ENCODE results near the gene PLEKHF1. TPM values are rescaled to one million over a fixed set of nuclear protein-coding genes. Genes with fewer than 3 reads are reported as not detected.
"Not testable (repeated sequence)": the region's sequence is repeated elsewhere in the genome, so short reads cannot be mapped to it uniquely, and the experiment has no call there.

PLEKHF1 gene
- total RNA-seq, 4 donors from 2014 or later = 7.4 to 35.9 (median 19.7) TPM

DNA sequence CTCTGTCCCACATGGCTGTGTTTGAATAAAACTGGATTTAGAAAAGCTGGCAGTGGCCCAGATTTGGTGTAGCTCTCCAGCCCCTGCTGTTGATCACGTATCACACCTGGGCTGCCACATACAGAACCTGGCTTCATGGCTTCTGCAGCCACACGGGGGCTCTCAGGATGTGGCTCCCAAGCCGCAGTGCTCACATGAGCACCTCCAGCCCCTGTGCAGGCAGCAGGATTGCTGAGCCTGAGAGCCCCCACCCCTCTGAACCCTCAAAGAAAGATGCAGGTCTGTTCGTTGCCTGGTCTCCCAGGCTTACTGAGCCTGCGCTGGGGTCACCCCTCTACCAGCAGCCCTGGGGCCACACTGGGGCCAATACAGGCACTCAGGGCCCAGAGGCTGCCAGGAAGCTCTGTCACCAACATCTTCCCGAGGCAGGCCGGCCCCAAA lies 2.7 kb downstream of the PLEKHF1 start:
- intact Hi-C loops (cut with DNase I; ENCODE audit: low total_unique reads) = no loop called here
- H3K4me1 ChIP-seq = peaks cover 32 to 33% of the 10 kb centered on the region in 2 donors
- no peak for DNase-seq
- H3K9me3 ChIP-seq = no peaks in the 10 kb centered on the region
- H3K27me3 ChIP-seq = no peaks in the 10 kb centered on the region
- no peak overlapping the region for H3K4me3 ChIP-seq
- H3K27ac ChIP-seq = peak overlapping the region; percentile 96 to 97
- no peak for TF ChIP-seq POLR2A (IDR thresholded peaks at IDR 0.05)
- TF ChIP-seq, protein P1, sequence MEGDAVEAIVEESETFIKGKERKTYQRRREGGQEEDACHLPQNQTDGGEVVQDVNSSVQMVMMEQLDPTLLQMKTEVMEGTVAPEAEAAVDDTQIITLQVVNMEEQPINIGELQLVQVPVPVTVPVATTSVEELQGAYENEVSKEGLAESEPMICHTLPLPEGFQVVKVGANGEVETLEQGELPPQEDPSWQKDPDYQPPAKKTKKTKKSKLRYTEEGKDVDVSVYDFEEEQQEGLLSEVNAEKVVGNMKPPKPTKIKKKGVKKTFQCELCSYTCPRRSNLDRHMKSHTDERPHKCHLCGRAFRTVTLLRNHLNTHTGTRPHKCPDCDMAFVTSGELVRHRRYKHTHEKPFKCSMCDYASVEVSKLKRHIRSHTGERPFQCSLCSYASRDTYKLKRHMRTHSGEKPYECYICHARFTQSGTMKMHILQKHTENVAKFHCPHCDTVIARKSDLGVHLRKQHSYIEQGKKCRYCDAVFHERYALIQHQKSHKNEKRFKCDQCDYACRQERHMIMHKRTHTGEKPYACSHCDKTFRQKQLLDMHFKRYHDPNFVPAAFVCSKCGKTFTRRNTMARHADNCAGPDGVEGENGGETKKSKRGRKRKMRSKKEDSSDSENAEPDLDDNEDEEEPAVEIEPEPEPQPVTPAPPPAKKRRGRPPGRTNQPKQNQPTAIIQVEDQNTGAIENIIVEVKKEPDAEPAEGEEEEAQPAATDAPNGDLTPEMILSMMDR (IDR thresholded peaks at IDR 0.05) = no peak
- no peaks in the 10 kb centered on the region for H3K36me3 ChIP-seq

- Histone ChIP-seq H3K27ac (peak overlapping the region; percentile 36 to 96), H3K4me1 (peaks cover 21 to 28% of the 10 kb centered on the region in 2 donors), H3K4me3 (no peak overlapping the region), H3K36me3 (no peaks in the 10 kb centered on the region), H3K9me3 (no peaks in the 10 kb centered on the region), H3K27me3 (no peaks in the 10 kb centered on the region)
- TF ChIP-seq POLR2A (IDR thresholded peaks at IDR 0.05) = no peak
- TF ChIP-seq, protein P1 (IDR thresholded peaks at IDR 0.05) = no peak
- intact Hi-C loops (cut with DNase I; ENCODE audit: low total_unique reads) = no loop called here
- no peak for DNase-seq
These were observed 3.7 kb downstream of the PLEKHF1 start for GRCh38 chr19:29668746-29669609.

- Histone ChIP-seq H3K4me3 (no peak overlapping the region), H3K4me1 (peaks cover 12 to 24% of the 10 kb centered on the region in 2 donors), H3K27ac (no peak overlapping the region), H3K27me3 (no peaks in the 10 kb centered on the region), H3K36me3 (no peaks in the 10 kb centered on the region), H3K9me3 (no peaks in the 10 kb centered on the region)
- TF ChIP-seq POLR2A (IDR thresholded peaks at IDR 0.05) = no peak
- TF ChIP-seq, protein P1 (IDR thresholded peaks at IDR 0.05) = no peak
- DNase-seq = no peak
- intact Hi-C loops (cut with DNase I; ENCODE audit: low total_unique reads) = no loop called here
These were observed 5.0 kb downstream of the PLEKHF1 start for GRCh38 chr19:29670255-29670654.

- H3K4me3 ChIP-seq; intact Hi-C loops (cut with DNase I; ENCODE audit: low total_unique reads): not testable (repeated sequence)
- peaks cover 12 to 24% of the 10 kb centered on the region in 2 donors for H3K4me1 ChIP-seq
These were observed 5.7 kb downstream of the PLEKHF1 start for GRCh38 chr19:29671026-29671392.

GRCh38 chr19:29671393-29672160 lies 6.3 kb downstream of the PLEKHF1 start:
- Histone ChIP-seq H3K27ac (no peak overlapping the region), H3K9me3 (no peaks in the 10 kb centered on the region), H3K36me3 (no peaks in the 10 kb centered on the region), H3K4me1 (peaks cover 12 to 24% of the 10 kb centered on the region in 2 donors), H3K4me3 (no peak overlapping the region), H3K27me3 (no peaks in the 10 kb centered on the region)
- TF ChIP-seq POLR2A (IDR thresholded peaks at IDR 0.05) = no peak
- TF ChIP-seq, protein P1 (IDR thresholded peaks at IDR 0.05) = no peak
- peak in 1 of 2 donors; percentile 57 for DNase-seq
- intact Hi-C loops (cut with DNase I; ENCODE audit: low total_unique reads) = no loop called here

More at GRCh38 chr19:29671026-29671392, 5.7 kb downstream of the PLEKHF1 start:
- H3K9me3 ChIP-seq, H3K27me3 ChIP-seq, H3K36me3 ChIP-seq, H3K27ac ChIP-seq, DNase-seq: not testable (repeated sequence)
